ENCODE results near the gene HES7. TPM values are rescaled to one million over a fixed set of nuclear protein-coding genes. Genes with fewer than 3 reads are reported as not detected.
"Not testable (repeated sequence)": the region's sequence is repeated elsewhere in the genome, so short reads cannot be mapped to it uniquely, and the experiment has no call there.

Gene HES7
- total RNA-seq, 2 donors from 2014 or later: 0.67 TPM; not detected in 1

DNA sequence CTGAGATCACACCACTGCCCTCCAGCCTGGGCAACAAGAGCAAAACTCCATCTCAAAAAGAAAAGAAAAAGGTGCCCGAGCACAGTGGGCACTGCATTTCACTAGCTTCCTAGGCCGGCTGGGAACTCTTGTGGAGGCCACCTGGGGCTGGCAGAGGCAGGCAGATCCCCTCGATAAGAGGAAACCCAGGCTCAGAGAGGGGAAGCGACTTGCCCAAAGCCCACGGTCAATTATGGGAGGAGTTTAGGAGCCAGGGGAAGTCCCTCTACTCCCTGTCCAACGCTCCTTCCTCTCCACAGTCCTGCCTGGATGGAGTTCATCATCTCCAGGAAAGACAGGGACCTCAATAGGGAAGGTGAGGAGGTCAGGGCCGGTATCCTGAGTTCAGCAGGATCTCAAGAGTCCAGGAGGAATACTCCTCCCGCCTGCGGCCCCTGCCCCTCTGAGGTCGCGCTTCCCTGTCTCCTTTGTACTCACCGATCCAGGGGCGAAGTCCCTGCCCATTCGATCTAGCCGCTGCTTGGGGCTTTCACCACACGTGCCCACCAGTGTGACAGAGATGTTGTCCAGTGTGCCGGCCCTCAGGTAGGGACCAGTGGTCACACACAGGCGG, 6.4 kb downstream of the HES7 start:
- intact Hi-C loops (cut with DNase I): loop anchor here (1.0 to 5.0 kb wide), 3 partner anchors 48 to 845 kb away; no protein-coding TSS in a partner anchor
- no peak for DNase-seq (ENCODE audit: low spot score)

DNA sequence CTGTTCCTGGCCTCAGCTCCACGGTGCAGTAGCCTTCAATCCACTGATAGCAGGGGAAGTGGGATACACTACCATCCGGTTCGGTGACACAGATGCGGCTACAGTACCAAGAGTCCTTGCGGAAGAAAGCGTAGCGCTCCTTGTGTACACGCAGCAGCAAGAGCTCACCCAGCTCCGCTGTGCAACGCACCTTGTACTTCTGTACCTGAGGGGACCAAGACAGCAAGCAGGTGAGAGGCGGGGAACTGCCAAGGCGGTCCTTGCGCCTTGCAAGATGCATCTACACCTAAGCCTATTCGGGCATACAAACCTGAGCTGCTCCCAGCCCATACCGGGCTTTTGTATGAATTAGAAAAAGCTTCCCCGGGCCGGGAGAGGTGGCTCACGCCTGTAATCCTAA, 7.1 kb downstream of the HES7 start:
- intact Hi-C loops (cut with DNase I): loop anchor here (1.0 to 5.0 kb wide), 3 partner anchors 47 to 844 kb away; no protein-coding TSS in a partner anchor
- no peak for DNase-seq (ENCODE audit: low spot score)

DNA sequence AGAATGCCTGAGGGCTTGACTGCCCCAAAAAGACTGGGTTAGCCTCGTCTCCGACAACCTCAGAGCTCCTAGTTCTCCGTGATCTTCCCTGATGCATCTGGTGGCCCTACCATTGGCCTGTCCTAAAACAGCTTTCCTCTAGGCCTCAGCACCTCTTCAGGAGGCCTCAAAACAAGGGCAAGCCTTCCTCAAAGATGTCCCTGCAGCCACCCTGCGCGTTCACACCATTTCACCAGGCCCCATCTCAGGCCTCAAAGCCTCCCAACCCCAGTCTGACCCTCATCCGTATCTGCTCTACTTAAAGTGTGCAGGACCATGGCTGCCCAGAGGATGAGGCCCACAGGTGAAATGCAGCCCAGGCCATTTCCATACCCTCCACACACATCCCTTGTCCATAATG, 13.0 kb downstream of the HES7 start:
- intact Hi-C loops (cut with DNase I): no loop called here
- no peak for DNase-seq (ENCODE audit: low spot score)

DNA sequence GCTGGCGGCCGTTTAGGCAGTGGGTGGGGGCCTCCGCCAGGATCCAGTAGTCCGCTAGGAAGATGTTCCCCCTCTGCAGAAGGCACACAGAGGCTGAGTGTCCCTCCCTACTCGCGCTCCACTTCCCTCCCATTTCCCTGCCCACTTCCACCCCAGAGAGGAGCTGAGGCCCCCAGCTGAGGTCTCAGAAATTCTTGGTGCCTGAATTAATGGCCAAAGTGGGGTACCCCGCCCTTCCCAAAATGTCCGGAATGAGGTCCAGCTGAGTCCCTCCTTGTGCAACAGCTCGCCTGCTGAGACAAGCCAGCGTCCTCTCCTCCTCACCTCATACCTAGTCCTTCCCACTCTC, 13.5 kb downstream of the HES7 start:
- DNase-seq (ENCODE audit: low spot score): no peak
- intact Hi-C loops (cut with DNase I): no loop called here

DNA sequence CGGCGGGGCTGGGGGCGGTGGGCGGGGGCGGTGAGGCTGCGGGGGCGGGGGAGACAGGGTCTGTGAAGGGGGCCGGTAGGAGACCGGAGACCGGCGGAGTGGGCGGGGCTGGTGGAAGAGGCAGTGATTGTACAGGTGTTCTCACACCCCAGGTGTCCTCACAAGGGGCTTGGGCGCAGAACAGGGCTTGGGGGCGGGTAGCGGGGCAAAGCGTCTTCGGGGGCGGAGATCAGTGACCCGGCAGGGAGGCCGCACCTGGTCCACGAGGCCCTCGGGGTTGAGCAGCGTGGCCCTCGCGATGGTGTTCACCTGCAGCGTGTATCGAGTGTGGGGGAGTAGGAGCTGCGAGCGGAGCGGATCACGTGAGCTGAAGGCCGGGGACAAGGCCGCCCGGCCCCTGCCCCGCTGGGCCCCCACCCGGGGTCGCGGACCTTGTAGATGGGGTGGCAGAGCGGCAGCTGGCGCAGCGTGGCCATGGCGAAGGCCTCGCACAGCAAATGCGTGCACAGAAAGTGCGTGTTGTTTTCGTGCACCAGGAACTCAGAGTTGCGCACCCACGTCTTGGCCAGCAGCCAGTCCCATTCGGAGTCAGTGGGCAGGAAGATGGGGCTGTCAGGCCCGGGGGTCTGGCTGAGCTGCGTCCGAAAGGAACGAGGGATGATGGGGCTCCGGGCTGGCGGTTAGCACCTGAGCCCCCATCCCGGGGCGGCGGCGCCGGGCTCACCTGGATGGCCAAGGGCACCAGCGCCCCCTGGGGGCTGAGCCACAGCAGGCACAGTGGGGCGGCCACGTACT, 14.0 kb downstream of the HES7 start:
- DNase-seq (ENCODE audit: low spot score): no peak
- intact Hi-C loops (cut with DNase I): no loop called here

DNA sequence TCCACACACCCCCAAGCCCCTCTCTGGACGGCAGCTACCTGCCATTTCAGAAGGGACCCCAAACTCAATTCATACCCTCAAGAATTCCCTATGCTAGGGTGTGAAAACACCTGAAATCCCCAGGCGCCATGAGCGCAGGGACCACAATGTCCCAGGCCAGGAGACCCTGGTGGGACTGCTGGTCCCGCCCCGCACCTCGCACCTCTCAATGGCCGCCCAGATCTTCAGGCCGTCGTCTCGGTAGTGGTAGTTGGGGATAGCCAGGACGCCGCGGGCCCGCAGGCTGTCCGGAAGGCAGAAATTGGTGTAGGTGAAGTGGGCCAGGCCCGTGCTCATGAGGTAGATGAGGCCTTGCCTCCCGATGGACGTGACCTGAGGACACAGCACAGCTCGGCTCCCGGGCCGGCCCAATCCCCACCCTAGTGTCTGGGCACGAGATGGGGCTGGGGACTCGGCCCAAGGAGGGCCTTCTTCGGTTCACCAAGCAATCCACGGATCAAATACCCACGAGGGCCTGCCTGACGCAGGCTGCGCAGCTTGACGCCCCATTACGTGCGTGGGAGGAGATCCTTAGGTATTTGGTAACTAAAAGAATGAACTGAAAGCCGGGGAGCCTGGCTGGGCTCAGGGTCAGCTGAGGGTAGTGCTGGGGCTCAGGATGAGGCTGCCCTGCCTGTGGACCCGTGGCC, 14.8 kb downstream of the HES7 start:
- intact Hi-C loops (cut with DNase I): no loop called here
- no peak for DNase-seq (ENCODE audit: low spot score)

DNA sequence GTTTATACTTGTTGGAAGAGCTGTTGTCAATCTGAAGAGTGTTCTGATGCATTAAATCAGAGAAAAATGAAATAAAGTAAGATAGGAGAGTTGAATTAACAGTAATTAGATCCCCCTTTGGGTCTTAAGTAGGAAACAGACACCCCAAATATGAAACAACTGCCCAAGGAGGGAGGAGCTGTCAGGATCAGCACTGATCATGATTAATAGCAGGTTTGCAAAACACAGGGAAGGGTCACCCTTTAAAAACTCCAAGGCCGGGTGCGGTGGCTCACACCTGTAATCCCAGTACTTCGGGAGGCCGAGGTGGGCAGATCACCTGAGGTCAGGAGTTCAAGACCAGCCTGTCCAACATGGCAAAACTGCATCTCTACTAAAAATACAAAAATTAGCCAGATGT, 16.9 kb downstream of the HES7 start:
- not testable (repeated sequence) for DNase-seq (ENCODE audit: low spot score)

DNA sequence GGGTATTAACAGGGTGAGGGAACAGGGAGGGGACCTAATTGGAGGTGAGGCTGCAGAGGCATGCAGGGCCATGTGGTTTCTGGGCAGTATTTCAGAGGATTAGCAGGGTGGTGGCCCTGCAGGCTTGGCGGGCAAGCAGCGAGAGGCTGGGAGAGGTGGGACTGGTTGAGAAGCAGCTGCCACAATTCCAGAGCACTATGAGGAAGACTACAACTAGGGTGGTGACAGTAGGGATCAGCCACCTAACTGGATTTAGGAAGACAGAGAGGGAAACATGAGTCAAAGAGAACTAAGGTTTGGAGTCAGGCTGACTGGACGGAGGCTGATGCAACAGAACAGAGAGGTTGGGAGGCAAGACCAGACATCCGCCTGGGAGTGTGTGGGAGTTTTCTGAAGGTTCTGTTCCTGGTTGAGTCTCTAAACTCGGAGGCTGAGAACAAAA, 17.9 kb downstream of the HES7 start:
- intact Hi-C loops (cut with DNase I): no loop called here
- no peak for DNase-seq (ENCODE audit: low spot score)

More for the DNA sequence above, 16.9 kb downstream of the HES7 start:
- intact Hi-C loops (cut with DNase I): not testable (repeated sequence)

DNA sequence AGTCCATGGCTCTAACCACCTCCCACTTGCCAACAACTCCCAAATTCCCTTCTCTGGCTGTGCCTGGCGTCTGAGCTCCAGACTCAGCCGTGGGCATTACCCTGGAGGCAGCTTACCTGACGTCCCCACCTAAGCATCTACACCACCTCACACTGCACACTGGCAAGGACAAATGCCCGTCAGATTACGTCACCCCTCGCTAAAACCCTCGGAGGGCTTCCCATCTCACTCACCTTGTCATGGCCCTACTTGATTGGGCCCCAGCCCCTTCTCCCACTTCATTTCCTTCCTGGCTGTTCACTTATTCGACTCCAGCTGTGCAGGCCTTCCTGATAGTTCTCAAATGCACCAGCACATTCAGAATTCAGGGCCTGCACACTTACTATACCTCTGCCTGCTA, 19.0 kb downstream of the HES7 start:
- intact Hi-C loops (cut with DNase I): no loop called here
- DNase-seq (ENCODE audit: low spot score): no peak

DNA sequence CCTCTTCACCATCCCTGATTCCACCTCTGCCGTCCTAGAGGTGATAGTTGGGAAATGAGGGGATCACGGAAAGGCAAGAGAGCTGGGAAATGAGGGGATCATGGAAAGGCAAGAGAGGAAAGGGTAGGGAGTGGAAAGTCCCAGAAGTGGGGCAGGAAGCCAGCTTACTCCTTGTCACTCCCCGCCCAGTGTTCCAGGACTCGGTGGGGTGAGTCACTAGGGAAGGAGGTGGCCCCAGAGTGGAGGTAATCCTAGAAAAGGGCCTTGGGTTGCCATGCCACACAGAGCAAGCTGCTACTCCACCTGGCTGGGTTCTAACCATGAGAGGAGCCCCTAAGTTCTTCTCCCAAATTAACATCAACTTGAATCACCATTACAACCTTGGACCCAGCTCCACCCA, 20.4 kb downstream of the HES7 start:
- intact Hi-C loops (cut with DNase I): no loop called here
- no peak for DNase-seq (ENCODE audit: low spot score)

DNA sequence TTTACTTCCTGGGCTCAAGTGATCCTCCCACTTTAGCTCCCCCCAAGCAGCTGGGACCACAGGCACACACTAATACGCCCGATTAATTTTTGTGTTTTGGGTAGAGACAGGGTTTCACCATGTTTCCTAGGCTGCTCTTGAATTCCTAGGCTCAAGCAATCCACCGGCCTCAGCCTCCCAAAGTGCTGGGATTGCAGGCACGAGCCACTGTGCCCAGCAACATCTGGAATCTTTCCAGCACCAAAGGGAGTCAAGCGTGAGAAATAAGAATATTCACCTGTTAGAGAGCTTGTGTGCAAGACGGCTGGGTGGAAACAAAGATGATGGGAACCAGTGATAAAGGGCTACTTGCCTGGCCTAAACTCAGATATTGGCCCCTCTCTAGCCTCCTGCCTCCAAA, 22.2 kb downstream of the HES7 start:
- no peak for DNase-seq (ENCODE audit: low spot score)
- intact Hi-C loops (cut with DNase I): no loop called here

DNA sequence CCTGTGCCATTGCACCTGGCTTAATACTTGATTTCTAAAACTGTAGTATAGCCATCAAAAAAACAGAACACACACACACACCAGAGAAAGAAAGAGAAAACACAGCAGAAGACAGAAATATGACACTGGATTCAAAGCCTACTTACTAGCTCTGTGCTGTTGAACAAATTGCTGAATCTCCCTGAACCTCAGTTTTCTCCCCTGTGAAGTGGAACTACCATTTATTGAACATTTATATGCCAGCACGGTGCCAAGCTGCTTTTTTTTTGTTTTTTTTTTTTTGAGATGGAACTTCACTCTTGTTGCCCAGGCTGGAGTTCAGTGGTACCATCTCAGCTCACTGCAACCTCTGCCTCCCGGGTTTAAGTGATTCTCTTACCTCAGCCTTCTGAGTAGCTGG, 23.1 kb downstream of the HES7 start:
- DNase-seq (ENCODE audit: low spot score): no peak
- intact Hi-C loops (cut with DNase I): no loop called here

DNA sequence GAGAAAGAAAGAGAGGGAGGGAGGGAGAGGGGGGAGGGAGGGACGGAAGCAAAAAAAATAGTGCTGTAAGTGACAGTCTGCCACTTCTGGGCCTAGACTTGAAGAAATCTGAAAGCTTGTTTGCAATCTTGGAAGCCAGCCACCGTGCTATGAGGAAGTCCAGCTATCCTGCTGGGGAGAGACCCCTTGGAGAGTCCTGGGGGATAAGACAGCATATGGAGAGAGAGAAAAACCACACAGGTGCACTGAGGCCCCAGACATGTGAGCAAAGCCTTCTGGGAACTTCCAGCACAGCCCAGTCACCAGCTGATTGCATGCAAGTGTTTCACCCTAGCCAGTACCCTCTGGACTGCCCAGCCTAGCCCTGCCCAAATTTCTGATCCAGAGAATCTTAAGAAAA, 23.8 kb downstream of the HES7 start:
- intact Hi-C loops (cut with DNase I): no loop called here

DNA sequence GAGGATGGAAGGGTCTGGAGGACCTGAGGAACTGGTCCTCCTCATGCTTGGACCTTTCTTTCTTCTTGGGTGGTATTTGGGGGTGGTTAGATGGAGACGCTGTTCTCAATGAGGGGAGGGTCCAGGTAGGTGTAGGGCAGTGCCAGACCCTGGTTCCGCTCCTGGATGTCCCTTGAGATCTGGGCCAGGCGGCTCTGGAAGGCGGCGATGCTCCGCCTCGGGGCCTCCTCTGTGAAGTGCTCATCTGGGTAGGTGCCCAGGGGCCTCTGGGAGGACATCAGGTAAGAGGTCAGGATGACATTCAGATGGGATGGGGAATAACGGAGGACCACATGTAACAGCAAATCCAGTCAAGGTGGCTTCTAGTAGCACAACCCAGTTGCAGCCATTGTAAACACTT, 27.4 kb downstream of the HES7 start:
- intact Hi-C loops (cut with DNase I): no loop called here
- no peak for DNase-seq (ENCODE audit: low spot score)

More for the DNA sequence above, 23.8 kb downstream of the HES7 start:
- DNase-seq (ENCODE audit: low spot score): no peak

DNA sequence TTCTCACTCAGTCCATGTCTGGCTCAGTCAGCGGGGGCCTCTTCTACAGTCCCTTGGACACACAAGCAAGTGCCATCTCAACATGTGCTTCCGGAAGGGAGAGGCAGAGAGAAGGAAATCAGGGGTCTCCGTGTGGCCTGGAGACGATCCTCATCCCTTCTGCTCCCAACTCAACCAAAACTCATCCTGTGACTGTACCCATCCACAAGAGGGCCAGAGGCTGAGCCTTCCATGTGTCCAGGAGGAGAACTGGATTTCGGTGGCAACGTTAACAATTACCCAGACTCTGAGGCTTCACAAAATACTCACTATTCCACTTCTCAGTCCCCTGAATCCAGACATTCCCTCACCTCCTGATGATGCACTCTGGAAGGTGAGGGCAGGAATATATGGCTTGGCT, 28.5 kb downstream of the HES7 start:
- intact Hi-C loops (cut with DNase I): no loop called here
- DNase-seq (ENCODE audit: low spot score): no peak

DNA sequence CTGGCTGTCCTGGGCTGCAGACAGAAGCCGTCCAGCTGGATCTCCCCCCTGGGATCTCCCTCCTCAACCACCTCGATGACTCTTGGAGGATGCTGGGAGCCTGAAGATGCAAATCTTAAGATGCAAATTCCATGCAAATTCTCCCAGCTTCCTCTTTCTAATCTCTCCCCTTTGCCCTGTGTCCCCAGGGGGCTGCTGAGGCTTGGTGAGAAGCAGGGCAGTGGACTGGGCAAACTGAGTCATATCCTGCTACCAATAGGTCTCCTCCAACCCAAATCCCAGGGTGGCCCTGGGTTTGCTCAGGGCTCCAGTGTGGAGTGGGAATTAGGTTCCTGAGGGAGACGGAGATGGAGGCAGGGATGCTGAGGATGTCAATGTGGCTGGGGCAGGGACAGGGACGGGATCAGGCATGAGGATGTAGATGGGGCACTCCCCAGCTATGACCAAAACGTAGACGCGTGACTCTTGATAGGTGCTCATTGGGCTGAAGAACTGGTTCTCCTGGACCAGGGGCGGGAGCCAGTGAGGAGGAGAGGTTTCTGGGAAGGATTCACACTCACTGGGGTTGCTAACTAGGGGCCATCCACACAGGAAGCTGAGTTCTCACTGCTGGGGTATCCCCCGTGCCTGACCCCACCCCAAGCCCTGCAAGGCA, 32.7 kb downstream of the HES7 start:
- intact Hi-C loops (cut with DNase I): no loop called here
- DNase-seq (ENCODE audit: low spot score): no peak

DNA sequence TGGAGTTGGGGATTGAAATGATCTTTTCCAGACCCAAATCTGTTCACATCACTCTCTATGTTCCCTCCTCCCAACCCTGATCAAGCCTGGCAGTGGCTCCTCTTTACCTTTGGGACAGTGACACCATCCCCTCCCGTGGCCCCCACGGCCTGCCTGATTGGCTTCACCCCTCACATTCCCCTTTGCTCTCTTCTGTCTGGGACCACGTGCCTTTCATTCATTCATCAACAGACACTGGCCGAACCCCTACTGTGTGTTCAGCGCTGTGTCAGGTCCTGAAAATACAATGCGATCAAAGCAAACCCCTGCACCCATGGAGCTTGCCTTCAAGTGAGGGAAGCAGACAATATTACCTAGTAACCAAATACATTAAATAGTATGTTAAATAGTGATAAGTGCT, 34.2 kb downstream of the HES7 start:
- intact Hi-C loops (cut with DNase I): no loop called here
- no peak for DNase-seq (ENCODE audit: low spot score)

DNA sequence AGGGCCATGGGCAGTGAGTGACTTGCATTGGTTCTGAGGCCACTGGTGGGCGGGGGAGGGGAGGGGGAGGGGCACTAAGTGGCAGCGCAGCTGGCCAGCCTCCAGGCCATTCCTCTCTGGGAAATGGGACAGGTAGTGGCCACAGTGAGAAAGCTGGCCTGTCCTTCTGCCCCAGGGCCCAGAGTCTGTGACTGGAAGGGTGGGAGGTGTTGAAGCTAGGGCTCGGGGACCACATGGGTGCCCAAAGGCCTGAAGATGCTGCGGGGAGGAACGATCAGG, 36.0 kb downstream of the HES7 start:
- no peak for DNase-seq (ENCODE audit: low spot score)
- intact Hi-C loops (cut with DNase I): no loop called here

DNA sequence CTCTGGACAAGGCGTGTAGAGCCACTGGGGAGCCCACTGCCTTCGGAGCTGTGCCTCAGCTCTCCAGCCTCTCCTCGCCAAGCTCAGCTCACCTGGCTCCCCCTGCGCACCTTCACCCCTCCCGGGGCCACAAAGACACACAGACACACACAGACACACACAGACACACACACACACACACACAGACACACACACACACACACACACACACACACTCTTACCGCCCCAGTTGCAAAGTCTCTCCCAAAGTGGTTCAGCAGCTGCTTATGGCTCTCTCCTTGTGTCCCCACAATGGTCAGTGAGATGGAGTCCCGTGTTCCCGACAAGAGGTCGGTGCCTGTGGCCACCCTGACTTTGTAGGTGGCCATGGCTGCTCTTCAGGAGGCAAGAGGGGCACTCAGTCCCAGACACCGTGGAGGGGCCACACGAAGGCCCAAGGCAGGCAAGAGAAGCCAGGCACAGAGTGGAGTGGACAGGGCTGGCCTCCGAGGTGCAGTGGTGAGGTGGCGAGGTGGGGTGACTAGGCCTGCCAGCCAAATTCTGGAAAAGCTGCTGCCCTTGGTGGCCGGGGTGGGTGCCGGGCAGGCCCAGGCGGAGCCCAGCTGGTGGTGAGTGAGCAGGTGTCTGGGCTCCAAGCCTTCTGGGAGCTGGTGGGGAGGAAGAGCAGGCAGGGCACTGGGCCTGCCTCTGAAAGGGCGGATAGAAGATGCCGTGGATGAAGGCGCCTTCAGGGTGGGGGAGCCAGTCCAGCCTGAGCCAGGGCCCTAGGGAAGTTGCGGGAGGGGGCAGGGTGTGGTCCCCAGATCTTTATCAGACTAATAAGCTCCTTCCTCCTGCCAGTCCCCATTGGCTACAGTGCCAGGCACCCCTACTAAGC, 36.6 kb downstream of the HES7 start, which contains the start of gene ALOX12B:
ALOX12B (minus strand) TSS at position 642 of the 877 bp plus-strand sequence; CDS start at position 368, 274 bp downstream.
- no peak for DNase-seq (ENCODE audit: low spot score)

More for the DNA sequence above, 36.6 kb downstream of the HES7 start, which contains the start of gene ALOX12B:
- intact Hi-C loops (cut with DNase I): no loop called here
